Measurements from ENCODE around the gene DUSP28. TPM values are rescaled to one million over a fixed set of nuclear protein-coding genes. Genes with fewer than 3 reads are reported as not detected.

DUSP28 gene
- polyA plus RNA-seq, 4 donors: 6.3 to 9.6 (median 8.1) TPM

Other genes with a start within 250 kb of the DUSP28 start
- 10 to 100 TPM; 27.8 to 46.3 (median 33.4) TPM for gene GPC1, start 124.7 kb upstream of the DUSP28 start, polyA plus RNA-seq (ENCODE audit: insufficient read length in 4 of 4)
- gene ANKMY1, start 2.4 kb upstream of the DUSP28 start, polyA plus RNA-seq (ENCODE audit: insufficient read length in 4 of 4): 10 to 100 TPM in 3 of 4 donors, 1 to 10 TPM in 1; 9.6 to 14.5 (median 10.9) TPM
- 10 to 100 TPM; 26.2 to 38.7 (median 28.3) TPM for gene RNPEPL1, start 8.1 kb downstream of the DUSP28 start, polyA plus RNA-seq (ENCODE audit: insufficient read length in 4 of 4)
- gene CAPN10, start 26.4 kb downstream of the DUSP28 start, polyA plus RNA-seq (ENCODE audit: insufficient read length in 4 of 4): 10 to 100 TPM; 21.3 to 33.1 (median 21.7) TPM
- 1 to 10 TPM; 1.5 to 1.9 (median 1.6) TPM for gene GPR35, start 65.1 kb downstream of the DUSP28 start, polyA plus RNA-seq (ENCODE audit: insufficient read length in 4 of 4)
- 1 to 10 TPM in 2 of 4 donors, under 1 TPM in 2; 0.18 to 1.5 (median 0.70) TPM for gene AQP12B, start 122.5 kb downstream of the DUSP28 start, polyA plus RNA-seq (ENCODE audit: insufficient read length in 4 of 4)
- gene AQP12A, start 131.5 kb downstream of the DUSP28 start, polyA plus RNA-seq (ENCODE audit: insufficient read length in 4 of 4): 1 to 10 TPM in 2 of 4 donors, under 1 TPM in 1, not detected in 1; 0.97 to 1.6 (median 1.0) TPM